Left lung (tissue), 10 donors: Measurements from ENCODE around the gene MAFB. TPM values are rescaled to one million over a fixed set of nuclear protein-coding genes. Genes with fewer than 3 reads are reported as not detected.

Experiments used
- ATAC-seq: fragments of 200-7000 bp; cut with Tn5 transposase; one replicate; pipeline ENCODE4 v1.9.1; 2020; ENCODE audit warnings: moderate library complexity
- DNase-seq, 4 donors: peaks; one replicate each; pipeline ENCODE4 v3.0.0-alpha.2; 2013 to 2020
- H3K27ac ChIP-seq, 2 donors: fragments of 200-600 bp; sonication (generic) in 1 of 2; one replicate each; pipeline versions ENCODE4 v1.5.0 to v1.8.0; 2020 to 2021
- H3K27me3 ChIP-seq, 2 donors: fragments of 200-600 bp; sonication (generic) in 1 of 2; one replicate each; pipeline versions ENCODE4 v1.5.0 to v1.8.0; 2020 to 2021
- H3K36me3 ChIP-seq, 2 donors: fragments of 200-600 bp; sonication (generic) in 1 of 2; one replicate each; pipeline versions ENCODE4 v1.5.0 to v1.8.0; 2020 to 2021
- H3K4me1 ChIP-seq, 2 donors: fragments of 200-600 bp; one replicate each; pipeline ENCODE4 v1.8.0; 2021
- H3K4me3 ChIP-seq, 2 donors: fragments of 200-600 bp; sonication (generic) in 1 of 2; one replicate each; pipeline versions ENCODE4 v1.5.0 to v1.8.0; 2020 to 2021; ENCODE audit warnings: mild to moderate bottlenecking in 1 of 2
- H3K9me3 ChIP-seq, 2 donors: fragments of 200-600 bp; sonication (generic) in 1 of 2; one replicate each; pipeline versions ENCODE4 v1.5.0 to v1.8.0; 2020 to 2021
- CTCF ChIP-seq, 2 donors: fragments of 200-600 bp; sonication (generic) in 1 of 2; IDR thresholded peaks; one replicate each; pipeline versions ENCODE4 v1.5.0 to v1.8.0; 2021; ENCODE audit warnings: antibody characterized with exemption in 2 of 2
- intact Hi-C, 2 donors: fragments of 100-400 bp; cut with DNase I; formaldehyde crosslinking; loops; one replicate each; pipeline versions ENCODE4 v1.11.2 to v1.14.2; 2022
- polyA plus RNA-seq, 6 donors: library from polyadenylated mRNA; unstranded; fragments of 120-200 nt; gene quantifications; one replicate each; pipeline ENCODE4 v1.2.1, GENCODE V29; 2013; ENCODE audit not compliant: insufficient read length in 6 of 6
- total RNA-seq, 2 donors: library from RNA; stranded (reverse); fragmentation: NEBNext Ultra II Directional; extraction: Animal tissue kit (Norgen Biotek cat#: 25700); gene quantifications; one replicate each; pipeline ENCODE4 v1.2.1, GENCODE V29; 2021
- donor health status: DM: no; HTN: yes; CAD: no.
- donor health status: DM: no; HTN: no; CAD: no.

The MAFB gene
- total and polyA plus RNA-seq, 8 donors, result 9.8 to 111 (median 12.3) TPM

GRCh38 chr20:40663991-40664880, 24.8 kb downstream of the MAFB start:
- intact Hi-C loops, result no loop called here
- no peaks in the 10 kb centered on the region for H3K36me3 ChIP-seq
- H3K27ac ChIP-seq, result no peak overlapping the region
- no peaks in the 10 kb centered on the region for H3K4me1 ChIP-seq
- ATAC-seq (peak; percentile 98), DNase-seq (peak in 3 of 4 donors; percentile 58 to 83 (median 79))
- no peak overlapping the region for H3K4me3 ChIP-seq
- no peaks in the 10 kb centered on the region for H3K27me3 ChIP-seq
- TF ChIP-seq CTCF (IDR thresholded peaks at IDR 0.05), result no peak
- no peaks in the 10 kb centered on the region for H3K9me3 ChIP-seq

DNA sequence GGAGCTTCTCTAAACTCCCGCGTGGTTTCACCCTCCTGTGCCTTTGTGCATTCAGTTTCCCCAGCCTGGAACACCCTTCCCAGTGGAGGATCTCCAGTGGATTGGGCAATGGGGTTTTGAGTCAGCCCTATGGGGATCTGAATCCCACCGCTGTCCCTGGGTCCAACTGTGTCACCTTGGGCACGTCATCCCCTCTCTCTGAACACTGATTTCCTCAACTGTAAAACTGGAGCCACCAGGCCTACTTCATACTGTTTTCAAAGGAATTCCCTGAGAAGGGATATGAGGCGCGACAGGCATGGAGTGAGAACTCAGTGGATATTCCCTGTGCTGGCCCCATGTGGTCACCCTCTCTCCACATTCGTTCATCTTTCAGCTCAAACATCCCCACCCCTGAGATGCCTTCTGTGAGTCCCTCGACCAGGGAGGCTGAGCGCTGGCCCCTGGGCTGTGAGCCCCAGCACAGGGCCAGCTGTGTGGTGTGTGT, 25.7 kb downstream of the MAFB start:
- DNase-seq, result no peak
- H3K4me3 ChIP-seq, result no peak overlapping the region
- no peaks in the 10 kb centered on the region for H3K4me1 ChIP-seq
- intact Hi-C loops, result no loop called here
- H3K36me3 ChIP-seq, result no peaks in the 10 kb centered on the region
- H3K27me3 ChIP-seq, result no peaks in the 10 kb centered on the region
- no peaks in the 10 kb centered on the region for H3K9me3 ChIP-seq
- no peak overlapping the region for H3K27ac ChIP-seq
- ATAC-seq, result no peak
- TF ChIP-seq CTCF (IDR thresholded peaks at IDR 0.05), result no peak

GRCh38 chr20:40659567-40659966, 29.5 kb downstream of the MAFB start:
- no peaks in the 10 kb centered on the region for H3K9me3 ChIP-seq
- no peak for DNase-seq
- intact Hi-C loops, result no loop called here
- no peaks in the 10 kb centered on the region for H3K4me1 ChIP-seq
- no peaks in the 10 kb centered on the region for H3K27me3 ChIP-seq
- ATAC-seq, result no peak
- no peaks in the 10 kb centered on the region for H3K36me3 ChIP-seq
- TF ChIP-seq CTCF (IDR thresholded peaks at IDR 0.05), result no peak
- no peak overlapping the region for H3K4me3 ChIP-seq
- H3K27ac ChIP-seq, result no peak overlapping the region

GRCh38 chr20:40658509-40658908, 30.5 kb downstream of the MAFB start:
- Histone ChIP-seq H3K4me1 (no peaks in the 10 kb centered on the region), H3K9me3 (no peaks in the 10 kb centered on the region), H3K4me3 (no peak overlapping the region), H3K27me3 (no peaks in the 10 kb centered on the region), H3K36me3 (no peaks in the 10 kb centered on the region), H3K27ac (no peak overlapping the region)
- intact Hi-C loops, result no loop called here
- no peak for TF ChIP-seq CTCF (IDR thresholded peaks at IDR 0.05)
- DNase-seq, result no peak
- ATAC-seq, result no peak

DNA sequence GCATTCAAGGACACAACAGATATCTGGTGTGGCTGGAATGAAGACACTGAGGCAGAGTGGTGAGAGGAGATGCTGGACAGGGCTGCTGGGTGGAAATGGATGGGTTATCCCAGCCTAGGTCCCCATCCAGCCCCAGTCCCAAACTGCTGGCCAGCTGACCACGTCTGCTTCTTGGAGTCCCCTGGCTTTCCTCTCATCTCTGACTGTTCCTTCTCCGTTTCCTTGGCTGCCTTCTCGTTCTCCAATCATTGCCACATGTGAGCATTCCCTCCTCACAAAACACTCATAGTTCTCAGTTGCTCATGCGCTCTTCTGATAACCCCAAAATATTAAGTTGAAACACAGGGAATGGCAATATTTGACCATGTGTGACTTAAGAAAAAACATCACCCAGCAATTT, 31.5 kb downstream of the MAFB start:
- Histone ChIP-seq H3K27me3 (no peaks in the 10 kb centered on the region), H3K27ac (no peak overlapping the region), H3K9me3 (no peaks in the 10 kb centered on the region), H3K4me3 (no peak overlapping the region), H3K36me3 (no peaks in the 10 kb centered on the region), H3K4me1 (no peaks in the 10 kb centered on the region)
- DNase-seq (peak in 1 of 4 donors; percentile 47), ATAC-seq (no peak)
- intact Hi-C loops, result no loop called here
- TF ChIP-seq CTCF (IDR thresholded peaks at IDR 0.05), result no peak
